Testis (tissue), 3 donors: ENCODE results near the gene TIPARP. TPM values are rescaled to one million over a fixed set of nuclear protein-coding genes. Genes with fewer than 3 reads are reported as not detected.

ENCODE experiments used
- DNase-seq: peaks from one replicate; pipeline ENCODE4 v3.0.0-alpha.2; 2019
- H3K27ac ChIP-seq, 2 donors: fragments of 200-600 bp; sonication (generic); one replicate each; pipeline ENCODE4 v1.5.1; 2019
- H3K27me3 ChIP-seq: fragments of 200-600 bp; sonication (generic); one replicate; pipeline ENCODE4 v1.5.1; 2019
- H3K36me3 ChIP-seq: fragments of 200-600 bp; sonication (generic); one replicate; pipeline ENCODE4 v1.5.1; 2017; ENCODE audit warnings: low read depth; ENCODE audit errors: missing control alignments
- H3K4me1 ChIP-seq: fragments of 200-600 bp; sonication (generic); one replicate; pipeline ENCODE4 v1.5.1; 2019
- H3K4me3 ChIP-seq, 2 donors: fragments of 200-600 bp; sonication (generic); one replicate each; pipeline ENCODE4 v1.5.1; 2017 to 2019
- H3K9me3 ChIP-seq: fragments of 200-600 bp; sonication (generic); one replicate; pipeline ENCODE4 v1.5.1; 2017
- POLR2A ChIP-seq: fragments of 450-650 bp; IDR thresholded peaks from one replicate; pipeline ENCODE4 v1.6.1; 2017; ENCODE audit warnings: antibody characterized with exemption, mild to moderate bottlenecking, moderate library complexity
- WGBS, 2 donors: methylation state at CpG; one replicate each; pipeline ENCODE4 v1.1.5; 2018; 5-methylcytosine and 5-hydroxymethylcytosine counted together
- intact Hi-C: fragments of 100-400 bp; cut with DNase I; formaldehyde crosslinking; loops from one replicate; pipeline ENCODE4 v1.15.1; 2023; ENCODE audit warnings: low total_unique reads
- polyA plus RNA-seq: library from polyadenylated mRNA; stranded (reverse); fragments of 350-450 nt; fragmentation: Illumina TruSeq; extraction: RNeasy Lipid Tissue Mini Kit (QIAGEN cat#74804); gene quantifications from one replicate; pipeline ENCODE4 v1.2.3, GENCODE V29; 2014; ENCODE audit warnings: low read depth, low replicate concordance; ENCODE audit not compliant: insufficient read depth
- total RNA-seq, 2 donors: library from RNA; depleted of rRNA; stranded (reverse); fragments of >200 nt; gene quantifications; one replicate each; pipeline ENCODE4 v1.2.3, GENCODE V29; 2016
- TF ChIP-seq, protein P1 (sequence below), 3 experiments: fragments of 450-650 bp in 2 of 3; fragments of 200-600 bp in 1 of 3; sonication (generic) in 1 of 3; IDR thresholded peaks; one replicate each; pipeline ENCODE4 v1.5.1; 2016 to 2019; ENCODE audit warnings: antibody characterized with exemption in 3 of 3, mild to moderate bottlenecking in 2 of 3, moderate library complexity in 1 of 3

TIPARP gene
- total and polyA plus RNA-seq, 3 donors from 2014 or later = 67.2 to 115 (median 70.7) TPM

DNA sequence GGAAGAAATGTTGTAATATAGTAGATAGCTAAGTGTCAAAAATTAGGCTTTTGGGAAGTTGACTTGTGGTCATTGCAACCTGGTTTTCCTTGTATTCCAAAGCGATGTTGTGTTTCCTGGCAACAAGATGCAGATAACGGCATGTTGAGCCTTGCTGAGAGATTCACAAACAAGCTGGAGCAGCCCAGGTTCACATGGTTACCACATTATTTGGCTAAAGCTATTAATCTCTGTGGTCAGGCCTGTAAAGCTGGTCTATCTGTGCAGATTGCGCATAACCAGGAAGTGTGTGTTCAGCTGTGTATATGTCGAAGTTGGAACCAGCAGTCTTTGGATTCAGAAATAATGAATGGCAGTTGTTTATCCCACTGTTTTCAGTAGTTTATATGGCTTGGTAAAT, 6.6 kb downstream of the TIPARP start:
- H3K36me3 ChIP-seq = no peaks in the 10 kb centered on the region
- peaks cover 25% of the 10 kb centered on the region for H3K4me1 ChIP-seq
- 55 to 76% methylated on average over 4 of the region's 4 CpGs for WGBS, 2 donors
- no peaks in the 10 kb centered on the region for H3K9me3 ChIP-seq
- intact Hi-C loops = no loop called here
- no peak overlapping the region for H3K27ac ChIP-seq
- no peak overlapping the region for H3K4me3 ChIP-seq
- DNase-seq = no peak
- H3K27me3 ChIP-seq = no peaks in the 10 kb centered on the region
- no peak for TF ChIP-seq POLR2A
- TF ChIP-seq, protein P1, sequence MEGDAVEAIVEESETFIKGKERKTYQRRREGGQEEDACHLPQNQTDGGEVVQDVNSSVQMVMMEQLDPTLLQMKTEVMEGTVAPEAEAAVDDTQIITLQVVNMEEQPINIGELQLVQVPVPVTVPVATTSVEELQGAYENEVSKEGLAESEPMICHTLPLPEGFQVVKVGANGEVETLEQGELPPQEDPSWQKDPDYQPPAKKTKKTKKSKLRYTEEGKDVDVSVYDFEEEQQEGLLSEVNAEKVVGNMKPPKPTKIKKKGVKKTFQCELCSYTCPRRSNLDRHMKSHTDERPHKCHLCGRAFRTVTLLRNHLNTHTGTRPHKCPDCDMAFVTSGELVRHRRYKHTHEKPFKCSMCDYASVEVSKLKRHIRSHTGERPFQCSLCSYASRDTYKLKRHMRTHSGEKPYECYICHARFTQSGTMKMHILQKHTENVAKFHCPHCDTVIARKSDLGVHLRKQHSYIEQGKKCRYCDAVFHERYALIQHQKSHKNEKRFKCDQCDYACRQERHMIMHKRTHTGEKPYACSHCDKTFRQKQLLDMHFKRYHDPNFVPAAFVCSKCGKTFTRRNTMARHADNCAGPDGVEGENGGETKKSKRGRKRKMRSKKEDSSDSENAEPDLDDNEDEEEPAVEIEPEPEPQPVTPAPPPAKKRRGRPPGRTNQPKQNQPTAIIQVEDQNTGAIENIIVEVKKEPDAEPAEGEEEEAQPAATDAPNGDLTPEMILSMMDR (IDR thresholded peaks at IDR 0.05) = no peak

DNA sequence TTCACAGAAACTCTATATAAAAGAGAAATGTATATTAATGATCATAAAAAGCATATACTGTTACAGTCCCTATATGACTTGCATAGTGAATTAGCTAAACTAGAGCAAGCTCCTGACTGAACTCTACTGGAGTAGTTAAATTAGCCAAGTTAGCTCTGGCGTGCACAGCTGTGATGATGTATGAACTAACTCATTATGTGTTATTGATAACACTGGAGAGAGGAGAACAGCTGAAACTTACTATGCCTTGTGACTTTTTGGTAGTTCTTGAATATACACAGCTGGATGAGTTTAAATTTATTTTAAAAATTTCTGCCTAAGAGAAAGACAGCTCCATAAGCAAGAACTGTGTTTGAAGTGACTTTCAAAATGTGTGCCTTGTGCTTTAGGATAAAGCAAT, 8.1 kb downstream of the TIPARP start:
- Histone ChIP-seq H3K4me3 (no peak overlapping the region), H3K4me1 (peaks cover 24% of the 10 kb centered on the region), H3K36me3 (no peaks in the 10 kb centered on the region), H3K9me3 (no peaks in the 10 kb centered on the region), H3K27me3 (no peaks in the 10 kb centered on the region), H3K27ac (no peak overlapping the region)
- no peak for DNase-seq
- 70 to 71% methylated on average over 1 of the region's 1 CpG for WGBS, 2 donors
- TF ChIP-seq, protein P1 (IDR thresholded peaks at IDR 0.05) = no peak
- no peak for TF ChIP-seq POLR2A
- intact Hi-C loops = no loop called here

DNA sequence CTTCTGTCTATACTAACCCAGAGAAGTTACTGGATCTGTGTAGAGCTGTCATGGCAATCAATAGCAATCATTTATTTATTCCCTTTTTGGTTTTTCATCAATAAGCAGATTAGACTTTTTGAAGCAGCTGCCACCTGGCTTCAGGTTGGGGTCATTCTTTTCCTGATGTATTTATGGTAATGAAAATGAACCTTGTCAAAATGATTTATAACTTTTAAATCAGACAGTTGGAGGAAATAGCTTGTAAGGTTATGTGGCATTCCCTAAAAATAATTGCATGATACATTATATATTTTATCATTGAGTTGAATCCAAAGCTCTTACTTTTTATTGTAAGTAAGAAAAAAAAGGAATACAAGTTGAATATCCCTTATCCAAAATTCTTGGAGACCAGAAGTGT, 8.6 kb downstream of the TIPARP start:
- TF ChIP-seq, protein P1 (IDR thresholded peaks at IDR 0.05) = no peak
- TF ChIP-seq POLR2A = no peak
- no peaks in the 10 kb centered on the region for H3K27me3 ChIP-seq
- no peak overlapping the region for H3K27ac ChIP-seq
- no peaks in the 10 kb centered on the region for H3K9me3 ChIP-seq
- peaks cover 24% of the 10 kb centered on the region for H3K4me1 ChIP-seq
- no peaks in the 10 kb centered on the region for H3K36me3 ChIP-seq
- no peak overlapping the region for H3K4me3 ChIP-seq
- no peak for DNase-seq
- intact Hi-C loops = no loop called here

DNA sequence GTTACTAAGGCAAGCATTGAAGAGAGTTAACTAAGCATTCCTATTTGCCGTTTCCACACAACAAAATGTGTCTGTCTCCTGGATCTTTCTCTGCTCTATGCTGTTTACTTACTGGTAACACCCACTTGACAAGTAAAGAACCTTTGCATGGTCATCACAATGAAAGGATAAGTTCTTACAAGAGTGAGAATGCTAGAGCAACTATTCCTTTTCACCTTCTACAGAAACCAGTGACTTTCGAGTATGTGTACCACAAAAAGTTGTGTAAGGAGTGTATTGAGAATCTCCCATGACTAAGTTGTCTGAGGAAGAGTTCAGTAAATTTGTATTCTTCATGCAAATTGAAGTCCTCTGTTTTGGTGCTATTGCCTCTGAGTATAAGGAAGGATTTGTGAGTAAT, 10.8 kb downstream of the TIPARP start:
- Histone ChIP-seq H3K27ac (no peak overlapping the region), H3K4me3 (no peak overlapping the region), H3K36me3 (no peaks in the 10 kb centered on the region), H3K9me3 (no peaks in the 10 kb centered on the region), H3K27me3 (no peaks in the 10 kb centered on the region), H3K4me1 (peaks cover 30% of the 10 kb centered on the region)
- DNase-seq = no peak
- TF ChIP-seq POLR2A = no peak
- TF ChIP-seq, protein P1 (IDR thresholded peaks at IDR 0.05) = no peak
- intact Hi-C loops = no loop called here
- 78 to 80% methylated on average over 2 of the region's 2 CpGs for WGBS, 2 donors

DNA sequence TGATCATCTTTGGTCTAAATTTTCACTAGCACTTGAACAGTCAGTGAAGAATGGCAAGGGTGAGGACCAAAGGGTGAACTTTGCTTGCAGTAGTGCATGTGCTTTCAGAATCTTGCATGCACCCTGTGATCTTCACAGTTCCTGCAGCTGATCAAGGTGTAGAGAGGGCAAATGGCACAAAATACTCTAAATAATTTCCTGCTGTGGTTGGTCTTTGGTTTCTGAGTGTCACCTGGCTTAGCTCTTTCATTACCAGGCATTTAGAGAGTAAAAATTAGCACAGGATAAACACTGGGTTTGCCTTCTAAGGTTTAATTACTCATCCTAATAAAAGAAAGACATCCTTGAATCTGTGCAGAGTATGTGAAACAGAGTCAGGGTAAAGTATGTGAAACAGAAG, 11.4 kb downstream of the TIPARP start:
- H3K9me3 ChIP-seq = no peaks in the 10 kb centered on the region
- intact Hi-C loops = no loop called here
- DNase-seq = no peak
- H3K27ac ChIP-seq = no peak overlapping the region
- H3K36me3 ChIP-seq = no peaks in the 10 kb centered on the region
- no peaks in the 10 kb centered on the region for H3K27me3 ChIP-seq
- no peak for TF ChIP-seq POLR2A
- TF ChIP-seq, protein P1 (IDR thresholded peaks at IDR 0.05) = no peak
- no peak overlapping the region for H3K4me3 ChIP-seq
- peaks cover 25% of the 10 kb centered on the region for H3K4me1 ChIP-seq
